DMS79 treated with DMSO at 0.1 percent for 48 hours (cell line): Measurements from ENCODE around the gene FOSB.

Source experiments
- DNase-seq: peaks from one replicate; lab custom pipeline; 2025; lab: John Stamatoyannopoulos, UW

FOSB gene

GRCh38 chr19:45442778-45443461 lies 24.9 kb upstream of the FOSB start:
- DNase-seq = no peak

- peak; percentile 24 for DNase-seq
Observed at GRCh38 chr19:45443462-45444317, 24.1 kb upstream of the FOSB start.

GRCh38 chr19:45444318-45445041 lies 23.3 kb upstream of the FOSB start:
- DNase-seq = peak; percentile 13

GRCh38 chr19:45445139-45445538 lies 22.7 kb upstream of the FOSB start:
- DNase-seq = no peak

GRCh38 chr19:45446295-45446694 lies 21.5 kb upstream of the FOSB start:
- no peak for DNase-seq

GRCh38 chr19:45446944-45447343 lies 20.9 kb upstream of the FOSB start:
- no peak for DNase-seq

GRCh38 chr19:45448425-45448756 lies 19.4 kb upstream of the FOSB start:
- no peak for DNase-seq

GRCh38 chr19:45448887-45449299 lies 18.9 kb upstream of the FOSB start:
- no peak for DNase-seq

- DNase-seq = no peak
Observed at GRCh38 chr19:45450012-45450333, 17.8 kb upstream of the FOSB start.

- DNase-seq = no peak
Observed at GRCh38 chr19:45451131-45451849, 16.5 kb upstream of the FOSB start.

- no peak for DNase-seq
Observed at GRCh38 chr19:45451850-45452387, 15.9 kb upstream of the FOSB start.

- DNase-seq = peak; percentile 66
Observed at GRCh38 chr19:45455707-45456499, 11.9 kb upstream of the FOSB start.

- no peak for DNase-seq
Observed at GRCh38 chr19:45456500-45456815, 11.3 kb upstream of the FOSB start.

- DNase-seq = no peak
Observed at GRCh38 chr19:45457776-45458175, 10.0 kb upstream of the FOSB start.

- DNase-seq = no peak
Observed at GRCh38 chr19:45460807-45461347, 6.9 kb upstream of the FOSB start.

- no peak for DNase-seq
Observed at GRCh38 chr19:45462174-45462573, 5.6 kb upstream of the FOSB start.

GRCh38 chr19:45463241-45463640 lies 4.6 kb upstream of the FOSB start:
- DNase-seq = no peak

GRCh38 chr19:45464274-45464673 lies 3.5 kb upstream of the FOSB start:
- DNase-seq = no peak

- no peak for DNase-seq
Observed at GRCh38 chr19:45464852-45465441, 2.8 kb upstream of the FOSB start.

- peak; percentile 30 for DNase-seq
Observed at GRCh38 chr19:45467115-45467455, 711 bp upstream of the FOSB start.

GRCh38 chr19:45468159-45468651 lies 409 bp downstream of the FOSB start:
- no peak for DNase-seq
